ENCODE data around the gene MIER2. TPM values are rescaled to one million over a fixed set of nuclear protein-coding genes. Genes with fewer than 3 reads are reported as not detected.

Gene MIER2
- total and polyA plus RNA-seq, 10 donors: 19.2 to 66.5 (median 30.7) TPM

GRCh38 chr19:322616-323015, 22.0 kb downstream of the MIER2 start:
- 95 to 99% (median 96%) methylated on average over 13 of the region's 13 CpGs for WGBS, 5 donors
- Histone ChIP-seq H3K27ac (no peak overlapping the region), H3K36me3 (peaks cover 9 to 99% (median 54%) of the 10 kb centered on the region in 6 donors), H3K9me3 (peaks cover 0 to 13% (median 6%) of the 10 kb centered on the region in 8 donors), H3K4me1 (no peaks in the 10 kb centered on the region), H3K4me3 (no peak overlapping the region), H3K27me3 (replicated peaks in 1 of 7) (no peaks in the 10 kb centered on the region)
- TF ChIP-seq CTCF (IDR thresholded peaks at IDR 0.05 in 8 of 11, conservative IDR thresholded peaks at IDR 0.05 in 3 of 11) (no peak), POLR2A (IDR thresholded peaks at IDR 0.05) (no peak), POLR2AphosphoS5 (IDR thresholded peaks at IDR 0.05) (no peak)
- no peak for DNase-seq
- intact Hi-C loops (cut with DNase I; ENCODE audit: low total_unique reads): no loop called here

GRCh38 chr19:318509-318774, 26.2 kb downstream of the MIER2 start:
- DNase-seq: no peak
- TF ChIP-seq POLR2A (IDR thresholded peaks at IDR 0.05) (no peak), POLR2AphosphoS5 (IDR thresholded peaks at IDR 0.05) (no peak), CTCF (IDR thresholded peaks at IDR 0.05 in 8 of 11, conservative IDR thresholded peaks at IDR 0.05 in 3 of 11) (no peak)
- no peak overlapping the region for H3K4me3 ChIP-seq
- H3K9me3 ChIP-seq: peaks cover 0 to 10% (median 5%) of the 10 kb centered on the region in 8 donors
- H3K36me3 ChIP-seq: peaks cover 0 to 99% (median 41%) of the 10 kb centered on the region in 6 donors
- no peaks in the 10 kb centered on the region for H3K27me3 ChIP-seq (replicated peaks in 1 of 7)
- 78 to 98% (median 98%) methylated on average over 5 of the region's 5 CpGs for WGBS, 5 donors
- H3K4me1 ChIP-seq: peaks cover 0 to 21% (median 5%) of the 10 kb centered on the region in 6 donors
- no peak overlapping the region for H3K27ac ChIP-seq
- intact Hi-C loops (cut with DNase I; ENCODE audit: low total_unique reads): no loop called here

- intact Hi-C loops (cut with DNase I; ENCODE audit: low total_unique reads): no loop called here
- Histone ChIP-seq H3K4me3 (no peak overlapping the region), H3K4me1 (peaks cover 0 to 25% (median 7%) of the 10 kb centered on the region in 6 donors), H3K27me3 (replicated peaks in 1 of 7) (no peaks in the 10 kb centered on the region), H3K9me3 (peaks cover 0 to 10% (median 5%) of the 10 kb centered on the region in 8 donors), H3K36me3 (peaks cover 0 to 100% (median 40%) of the 10 kb centered on the region in 6 donors), H3K27ac (no peak overlapping the region)
- 89 to 97% (median 93%) methylated on average over 10 of the region's 10 CpGs for WGBS, 5 donors
- DNase-seq: no peak
- no peak for TF ChIP-seq POLR2A (IDR thresholded peaks at IDR 0.05)
Observed at GRCh38 chr19:317710-318508, 26.7 kb downstream of the MIER2 start.

- TF ChIP-seq CTCF (IDR thresholded peaks at IDR 0.05 in 8 of 11, conservative IDR thresholded peaks at IDR 0.05 in 3 of 11) (no peak), POLR2AphosphoS5 (IDR thresholded peaks at IDR 0.05) (no peak), POLR2A (IDR thresholded peaks at IDR 0.05) (no peak)
- peaks cover 0 to 25% (median 7%) of the 10 kb centered on the region in 6 donors for H3K4me1 ChIP-seq
- H3K36me3 ChIP-seq: peaks cover 0 to 94% (median 43%) of the 10 kb centered on the region in 6 donors
- intact Hi-C loops (cut with DNase I; ENCODE audit: low total_unique reads): no loop called here
- H3K9me3 ChIP-seq: peaks cover 0 to 8% (median 5%) of the 10 kb centered on the region in 8 donors
- peak overlapping the region in 6 of 8 donors; percentile 41 to 75 (median 54) for H3K27ac ChIP-seq
- no peak overlapping the region for H3K4me3 ChIP-seq
- H3K27me3 ChIP-seq (replicated peaks in 1 of 7): no peaks in the 10 kb centered on the region
- DNase-seq: no peak
- 75 to 89% (median 85%) methylated on average over 8 of the region's 8 CpGs for WGBS, 5 donors
Observed at GRCh38 chr19:315811-316210, 28.8 kb downstream of the MIER2 start.
